ENCODE results near the gene SULF2. TPM values are rescaled to one million over a fixed set of nuclear protein-coding genes. Genes with fewer than 3 reads are reported as not detected.

SULF2 gene
- total and polyA plus RNA-seq, 2 of the 4 experiments (the other 2 are of a cell fraction): 0.54 to 0.77 TPM

GRCh38 chr20:47747669-47748031, 37.6 kb downstream of the SULF2 start:
- Histone ChIP-seq H4K8ac (ENCODE audit: low read depth in 2 of 2, low read length in 2 of 2) (no peak overlapping the region), H3K4ac (ENCODE audit: low read depth, low read length) (no peak overlapping the region), H2AK9ac (replicated peaks; ENCODE audit: low read depth, low read length, poor library complexity) (no peak overlapping the region), H3K27ac (ENCODE audit: insufficient read depth, low read length) (no peak overlapping the region), H3K9ac (ENCODE audit: low read depth, low read length) (no peak overlapping the region), H3K4me2 (ENCODE audit: low read depth, low read length) (no peak overlapping the region), H2AK5ac (ENCODE audit: low read depth, low read length) (no peak overlapping the region), H4K91ac (ENCODE audit: insufficient read depth, low read depth, low read length) (no peak overlapping the region), H3K36me3 (ENCODE audit: control insufficient read depth, insufficient read depth, low read length) (no peaks in the 10 kb centered on the region), H3K23ac (ENCODE audit: low read depth, low read length) (no peak overlapping the region), H3K4me1 (ENCODE audit: control insufficient read depth, insufficient read depth, low read length) (no peaks in the 10 kb centered on the region; the same call in 1 of the 2 replicates), H3K18ac (ENCODE audit: low read depth, low read length) (no peak overlapping the region), H3K79me1 (ENCODE audit: low read depth in 1 of 2, low read length in 2 of 2) (no peaks in the 10 kb centered on the region), H4K5ac (ENCODE audit: low read depth, low read length) (no peak overlapping the region), H2BK20ac (ENCODE audit: low read depth, low read length) (no peak overlapping the region), H2BK120ac (ENCODE audit: low read depth, low read length) (no peak overlapping the region), H3K56ac (ENCODE audit: extremely low read depth, insufficient read depth, low read length) (no peak overlapping the region), H3K14ac (replicated peaks; ENCODE audit: low read depth, low read length) (no peak overlapping the region), H3K4me3 (ENCODE audit: insufficient read depth, low read depth, low read length) (no peak overlapping the region), H2BK15ac (ENCODE audit: low read depth, low read length) (no peak overlapping the region), H3K9me1 (ENCODE audit: insufficient read depth, low read length) (no peaks in the 10 kb centered on the region), H3K27me3 (ENCODE audit: control insufficient read depth, insufficient read depth, low read length) (peaks cover 2% of the 10 kb centered on the region), H3K9me3 (ENCODE audit: control insufficient read depth, insufficient read depth, low read length) (no peaks in the 10 kb centered on the region), H4K20me1 (ENCODE audit: insufficient read depth, low read length) (no peaks in the 10 kb centered on the region), H2BK5ac (ENCODE audit: low read depth, low read length, poor library complexity, severe bottlenecking) (no peak overlapping the region), H2AFZ (replicated peaks; ENCODE audit: low read length, poor library complexity) (no peak overlapping the region)
- CTCF ChIA-PET: no interaction called here
- in situ Hi-C loops (cut with MboI; ENCODE audit: low sequenced_read_pairs) (no loop called here), dilution Hi-C loops (cut with HindIII; ENCODE audit: low sequenced_read_pairs, unreplicated experiment) (no loop called here), intact Hi-C loops (cut with micrococcal nuclease) (no loop called here)
- no TSS peak for BruUV-seq (replicated peaks)
- TF ChIP-seq MXI1 (IDR thresholded peaks at IDR 0.05; ENCODE audit: borderline replicate concordance, low read depth, low read length): no peak
- no peak for TF ChIP-seq CHD1 (IDR thresholded peaks at IDR 0.05; ENCODE audit: low read depth, low read length)
- no peak for TF ChIP-seq FOS (IDR thresholded peaks at IDR 0.05; ENCODE audit: low read depth, low read length)
- TF ChIP-seq CTCF (conservative IDR thresholded peaks at IDR 0.05; ENCODE audit: low read depth, low read length): no peak
- no peak for TF ChIP-seq USF2 (IDR thresholded peaks at IDR 0.05; ENCODE audit: low read depth, low read length)
- TF ChIP-seq RAD21 (IDR thresholded peaks at IDR 0.05; ENCODE audit: low read length): no peak
- TF ChIP-seq SMC3 (IDR thresholded peaks at IDR 0.05; ENCODE audit: low read depth, low read length): no peak
- no peak for TF ChIP-seq ELK1 (IDR thresholded peaks at IDR 0.05; ENCODE audit: borderline replicate concordance, low read depth, low read length)
- TF ChIP-seq BHLHE40 (IDR thresholded peaks at IDR 0.05; ENCODE audit: low read depth, low read length): no peak
- 67% methylated on average over 8 of the region's 10 CpGs; no CpG with 5 or more reads in 1 of the 2 experiments for WGBS, 2 experiments (ENCODE audit: extremely low coverage in 2 of 2, insufficient read length in 1 of 2)
- POLR2A ChIA-PET (ENCODE audit: unreplicated experiment): no interaction called here
- DNase-seq (no peak), ATAC-seq (ENCODE audit: low read depth) (no peak)

All from IMR-90 (cell line).